SK-N-SH (cell line): Measurements from ENCODE around the gene EEF1E1. TPM values are rescaled to one million over a fixed set of nuclear protein-coding genes. Genes with fewer than 3 reads are reported as not detected.
A peak's percentile ranks its signal among the peaks of the same experiment; 100 is the strongest.

Experiments used
- CHD2 ChIP-seq: fragments of 150-350 bp; IDR thresholded peaks from 2 replicates; pipeline ENCODE4 v1.6.1; 2018; ENCODE audit warnings: low read length; ENCODE audit not compliant: partially characterized antibody
- CTCF ChIP-seq: fragments of 200-600 bp; sonication (generic); IDR thresholded peaks from 2 replicates; pipeline ENCODE4 v1.6.1; 2017; ENCODE audit warnings: antibody characterized with exemption, mild to moderate bottlenecking, moderate library complexity
- ELF1 ChIP-seq: IDR thresholded peaks from 2 replicates; pipeline ENCODE4 v1.4.0; 2012
- EP300 ChIP-seq, 2 experiments: IDR thresholded peaks; 2 replicates each; pipeline versions ENCODE4 v1.4.0 to v1.6.1; 2012; ENCODE audit warnings: borderline replicate concordance in 1 of 2, low read depth in 1 of 2, low read length in 1 of 2
- EZH2phosphoT487 ChIP-seq: fragments of 200-600 bp; sonication (generic); IDR thresholded peaks from 2 replicates; pipeline ENCODE4 v1.6.1; 2017; ENCODE audit warnings: low read depth, mixed run types, mild to moderate bottlenecking, antibody characterized with exemption, moderate library complexity, borderline replicate concordance
- FOXM1 ChIP-seq: IDR thresholded peaks from 2 replicates; pipeline ENCODE4 v1.4.0; 2012; ENCODE audit warnings: low read depth, mild to moderate bottlenecking
- GATA2 ChIP-seq: sonication (generic); formaldehyde crosslinking; IDR thresholded peaks from 2 replicates; pipeline ENCODE4 v1.5.0; 2020; ENCODE audit warnings: mild to moderate bottlenecking, missing genetic modification reagents
- IRF3 ChIP-seq: fragments of 150-350 bp; IDR thresholded peaks from 2 replicates; pipeline ENCODE4 v1.6.1; 2016; ENCODE audit warnings: mild to moderate bottlenecking, low read depth, low read length
- MEF2A ChIP-seq: IDR thresholded peaks from 2 replicates; pipeline ENCODE4 v1.4.0; 2012; ENCODE audit warnings: low read depth, borderline replicate concordance
- MXI1 ChIP-seq: IDR thresholded peaks from 2 replicates; pipeline ENCODE4 v1.6.1; 2012; ENCODE audit warnings: mild to moderate bottlenecking, low read depth, low read length, improper control_type of control experiment
- NFIC ChIP-seq: IDR thresholded peaks from 2 replicates; pipeline ENCODE4 v1.4.0; 2012; ENCODE audit warnings: borderline replicate concordance
- NRF1 ChIP-seq: IDR thresholded peaks from 2 replicates; pipeline ENCODE4 v1.6.1; 2012; ENCODE audit warnings: low read depth, mild to moderate bottlenecking, low read length
- POLR2AphosphoS5 ChIP-seq: IDR thresholded peaks from 2 replicates; pipeline ENCODE4 v1.6.1; 2012; ENCODE audit warnings: low read depth, low read length
- RAD21 ChIP-seq: IDR thresholded peaks from 2 replicates; pipeline ENCODE4 v1.6.1; 2012; ENCODE audit warnings: mild to moderate bottlenecking, low read length
- SMC3 ChIP-seq: IDR thresholded peaks from 2 replicates; pipeline ENCODE4 v1.6.1; 2012; ENCODE audit warnings: low read depth, low read length, improper control_type of control experiment
- TEAD4 ChIP-seq: IDR thresholded peaks from 2 replicates; pipeline ENCODE4 v1.4.0; 2012; ENCODE audit warnings: mild to moderate bottlenecking, borderline replicate concordance; ENCODE audit not compliant: insufficient read depth
- YY1 ChIP-seq: IDR thresholded peaks from 2 replicates; pipeline ENCODE4 v1.4.0; 2012; ENCODE audit warnings: low read depth, mild to moderate bottlenecking
- polyA plus RNA-seq, 3 experiments: library from polyadenylated mRNA; depleted of rRNA; stranded (reverse); fragments of >200 nt; gene quantifications; 2 replicates each; pipeline ENCODE4 v1.2.3, GENCODE V29; 2012
- TF ChIP-seq, protein P1 (sequence below): IDR thresholded peaks from 2 replicates; pipeline ENCODE4; 2012
- TF ChIP-seq, protein P2 (sequence below): fragments of 150-350 bp; IDR thresholded peaks from 2 replicates; pipeline ENCODE4 v1.6.1; 2017; ENCODE audit warnings: antibody characterized with exemption, low read length, low read depth, borderline replicate concordance

EEF1E1 gene
- polyA plus RNA-seq, 1 of the 3 experiments (the other 2 are of a cell fraction), result 60.8 TPM

DNA sequence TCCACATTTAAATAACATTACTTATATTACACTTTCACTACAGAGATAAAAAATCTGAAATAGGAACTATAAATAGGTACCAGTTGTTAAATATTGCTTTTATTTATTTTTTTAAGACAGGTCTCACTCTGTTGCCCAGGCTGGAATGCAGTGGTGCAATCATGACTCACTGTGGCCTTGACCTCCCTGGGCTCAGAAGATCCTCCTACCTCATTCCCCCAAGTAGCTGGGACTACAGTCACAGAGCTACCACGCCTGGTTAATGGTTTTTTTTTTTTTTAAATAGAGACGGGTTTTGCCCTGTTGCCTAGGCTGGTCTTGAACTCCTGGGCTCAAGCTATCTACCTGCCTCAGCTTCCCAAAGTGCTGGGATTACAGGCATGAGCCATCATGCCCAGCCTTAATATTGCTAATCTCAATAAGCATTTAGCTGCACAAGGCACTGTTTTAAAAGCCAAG is 17.3 kb downstream of the EEF1E1 start (continued):
- TF ChIP-seq, protein P1, sequence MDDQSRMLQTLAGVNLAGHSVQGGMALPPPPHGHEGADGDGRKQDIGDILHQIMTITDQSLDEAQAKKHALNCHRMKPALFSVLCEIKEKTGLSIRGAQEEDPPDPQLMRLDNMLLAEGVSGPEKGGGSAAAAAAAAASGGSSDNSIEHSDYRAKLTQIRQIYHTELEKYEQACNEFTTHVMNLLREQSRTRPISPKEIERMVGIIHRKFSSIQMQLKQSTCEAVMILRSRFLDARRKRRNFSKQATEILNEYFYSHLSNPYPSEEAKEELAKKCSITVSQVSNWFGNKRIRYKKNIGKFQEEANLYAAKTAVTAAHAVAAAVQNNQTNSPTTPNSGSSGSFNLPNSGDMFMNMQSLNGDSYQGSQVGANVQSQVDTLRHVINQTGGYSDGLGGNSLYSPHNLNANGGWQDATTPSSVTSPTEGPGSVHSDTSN, result peak; percentile 65
- TF ChIP-seq SMC3, result no peak
- no peak for TF ChIP-seq CHD2
- TF ChIP-seq CTCF, result no peak
- TF ChIP-seq FOXM1, result no peak
- no peak for TF ChIP-seq MXI1
- TF ChIP-seq RAD21, result no peak
- TF ChIP-seq NFIC, result no peak
- TF ChIP-seq, protein P2, sequence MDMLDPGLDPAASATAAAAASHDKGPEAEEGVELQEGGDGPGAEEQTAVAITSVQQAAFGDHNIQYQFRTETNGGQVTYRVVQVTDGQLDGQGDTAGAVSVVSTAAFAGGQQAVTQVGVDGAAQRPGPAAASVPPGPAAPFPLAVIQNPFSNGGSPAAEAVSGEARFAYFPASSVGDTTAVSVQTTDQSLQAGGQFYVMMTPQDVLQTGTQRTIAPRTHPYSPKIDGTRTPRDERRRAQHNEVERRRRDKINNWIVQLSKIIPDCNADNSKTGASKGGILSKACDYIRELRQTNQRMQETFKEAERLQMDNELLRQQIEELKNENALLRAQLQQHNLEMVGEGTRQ, result no peak
- no peak for TF ChIP-seq EZH2phosphoT487
- TF ChIP-seq POLR2AphosphoS5, result no peak
- TF ChIP-seq GATA2 (CRISPR knock-in tag), result no peak
- TF ChIP-seq TEAD4, result peak; percentile 65
- TF ChIP-seq NRF1, result no peak
- no peak for TF ChIP-seq YY1
- no peak for TF ChIP-seq IRF3
- TF ChIP-seq MEF2A, result peak; percentile 72
- no peak for TF ChIP-seq ELF1
- peak in 1 of 2 experiments; percentile 46; a peak in 1 of 4 replicates for TF ChIP-seq EP300 (IDR thresholded peaks at IDR 0.05; ENCODE audit: borderline replicate concordance in 1 of 2, low read depth in 1 of 2, low read length in 1 of 2)
